Measurements from ENCODE around the gene CD9.

DNA sequence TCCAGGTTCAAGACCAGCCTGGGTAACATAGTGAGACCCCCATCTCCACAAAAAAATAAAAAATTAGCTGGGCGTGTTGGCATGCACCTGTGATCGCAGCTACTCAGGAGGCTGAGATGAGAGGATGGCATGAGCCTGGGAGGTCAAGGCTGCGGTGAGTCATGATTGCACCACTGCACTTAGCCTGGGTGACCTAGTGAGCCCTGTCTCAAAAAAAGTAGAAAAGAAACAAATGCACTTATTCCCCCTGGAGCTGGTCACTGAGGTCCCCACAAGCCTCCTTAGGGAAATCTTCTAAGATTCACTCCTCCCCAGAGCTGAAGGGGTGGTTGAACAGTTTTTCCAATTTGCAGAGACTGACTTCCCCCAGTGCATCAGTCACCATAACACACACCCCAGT is 1.6 kb downstream of the CD9 start:
- TF ChIP-seq, protein P1, sequence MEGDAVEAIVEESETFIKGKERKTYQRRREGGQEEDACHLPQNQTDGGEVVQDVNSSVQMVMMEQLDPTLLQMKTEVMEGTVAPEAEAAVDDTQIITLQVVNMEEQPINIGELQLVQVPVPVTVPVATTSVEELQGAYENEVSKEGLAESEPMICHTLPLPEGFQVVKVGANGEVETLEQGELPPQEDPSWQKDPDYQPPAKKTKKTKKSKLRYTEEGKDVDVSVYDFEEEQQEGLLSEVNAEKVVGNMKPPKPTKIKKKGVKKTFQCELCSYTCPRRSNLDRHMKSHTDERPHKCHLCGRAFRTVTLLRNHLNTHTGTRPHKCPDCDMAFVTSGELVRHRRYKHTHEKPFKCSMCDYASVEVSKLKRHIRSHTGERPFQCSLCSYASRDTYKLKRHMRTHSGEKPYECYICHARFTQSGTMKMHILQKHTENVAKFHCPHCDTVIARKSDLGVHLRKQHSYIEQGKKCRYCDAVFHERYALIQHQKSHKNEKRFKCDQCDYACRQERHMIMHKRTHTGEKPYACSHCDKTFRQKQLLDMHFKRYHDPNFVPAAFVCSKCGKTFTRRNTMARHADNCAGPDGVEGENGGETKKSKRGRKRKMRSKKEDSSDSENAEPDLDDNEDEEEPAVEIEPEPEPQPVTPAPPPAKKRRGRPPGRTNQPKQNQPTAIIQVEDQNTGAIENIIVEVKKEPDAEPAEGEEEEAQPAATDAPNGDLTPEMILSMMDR (IDR thresholded peaks at IDR 0.05 in 4 of 5, conservative IDR thresholded peaks at IDR 0.05 in 1 of 5) = no peak
- no peak for TF ChIP-seq POLR2A (IDR thresholded peaks at IDR 0.05)

Measured in gastrocnemius medialis (tissue), 4 donors.